SKM-1 (cell line): ENCODE data around the gene TNS3.

Experiments
- DNase-seq: peaks from one replicate; lab custom pipeline; 2025; ENCODE audit not compliant: unreplicated experiment; lab: John Stamatoyannopoulos, UW

Gene TNS3

GRCh38 chr7:47490501-47491265 lies 91.2 kb downstream of the TNS3 start:
- DNase-seq: no peak

GRCh38 chr7:47489624-47490023 lies 92.3 kb downstream of the TNS3 start:
- DNase-seq: no peak

- no peak for DNase-seq
Measured at GRCh38 chr7:47488969-47489342, 93.0 kb downstream of the TNS3 start.

- no peak for DNase-seq
Measured at GRCh38 chr7:47488201-47488968, 93.5 kb downstream of the TNS3 start.

- no peak for DNase-seq
Measured at GRCh38 chr7:47485640-47486435, 96.1 kb downstream of the TNS3 start.

GRCh38 chr7:47484923-47485639 lies 96.8 kb downstream of the TNS3 start:
- DNase-seq: no peak

GRCh38 chr7:47484457-47484856 lies 97.5 kb downstream of the TNS3 start:
- no peak for DNase-seq

- no peak for DNase-seq
Measured at GRCh38 chr7:47483604-47484273, 98.2 kb downstream of the TNS3 start.

- no peak for DNase-seq
Measured at GRCh38 chr7:47482013-47482875, 99.7 kb downstream of the TNS3 start.

GRCh38 chr7:47481541-47482012 lies 100.3 kb downstream of the TNS3 start:
- no peak for DNase-seq

- DNase-seq: no peak
Measured at GRCh38 chr7:47480576-47481538, 101.1 kb downstream of the TNS3 start.

- no peak for DNase-seq
Measured at GRCh38 chr7:47479821-47480575, 101.9 kb downstream of the TNS3 start.

GRCh38 chr7:47478926-47479711 lies 102.8 kb downstream of the TNS3 start:
- no peak for DNase-seq

GRCh38 chr7:47478017-47478344 lies 103.9 kb downstream of the TNS3 start:
- no peak for DNase-seq

GRCh38 chr7:47477191-47478016 lies 104.5 kb downstream of the TNS3 start:
- no peak for DNase-seq

- DNase-seq: no peak
Measured at GRCh38 chr7:47475880-47476227, 106.1 kb downstream of the TNS3 start.
